C4-2B (cell line): ENCODE data around the gene EBP.

ENCODE experiments used
- H3K27ac ChIP-seq: fragments of 450-650 bp; 2 replicates; pipeline ENCODE4 v1.5.1; 2017
- CTCF ChIP-seq: fragments of 450-650 bp; conservative IDR thresholded peaks from 2 replicates; pipeline ENCODE4 v1.5.1; 2017; ENCODE audit warnings: mild to moderate bottlenecking
- ZFX ChIP-seq: fragments of 450-650 bp; IDR thresholded peaks from 2 replicates; pipeline ENCODE4 v1.6.1; 2017

The EBP gene

GRCh38 chrX:48509245-48509590, 12.4 kb upstream of the EBP start:
- H3K27ac ChIP-seq, result peak overlapping the region; percentile 67
- TF ChIP-seq CTCF (no peak), ZFX (no peak)

GRCh38 chrX:48509619-48510018, 12.0 kb upstream of the EBP start:
- H3K27ac ChIP-seq, result peak overlapping the region; percentile 67; the same call in 1 of the 2 replicates
- TF ChIP-seq CTCF (no peak), ZFX (no peak)

GRCh38 chrX:48511560-48511959, 10.0 kb upstream of the EBP start:
- no peak overlapping the region for H3K27ac ChIP-seq

GRCh38 chrX:48512371-48512935, 9.2 kb upstream of the EBP start:
- TF ChIP-seq CTCF, result no peak
- no peak for TF ChIP-seq ZFX
- no peak overlapping the region for H3K27ac ChIP-seq

More at GRCh38 chrX:48511560-48511959, 10.0 kb upstream of the EBP start:
- TF ChIP-seq ZFX, result no peak
- TF ChIP-seq CTCF, result peak; percentile 45

GRCh38 chrX:48513670-48514069, 7.9 kb upstream of the EBP start:
- TF ChIP-seq CTCF, result no peak
- TF ChIP-seq ZFX, result no peak
- H3K27ac ChIP-seq, result no peak overlapping the region

GRCh38 chrX:48514126-48514806, 7.3 kb upstream of the EBP start:
- H3K27ac ChIP-seq, result no peak overlapping the region
- TF ChIP-seq CTCF, result no peak
- TF ChIP-seq ZFX, result no peak

- TF ChIP-seq ZFX, result no peak
- no peak overlapping the region for H3K27ac ChIP-seq
Observed at GRCh38 chrX:48514868-48515460, 6.6 kb upstream of the EBP start.

- H3K27ac ChIP-seq, result no peak overlapping the region
- TF ChIP-seq CTCF (no peak), ZFX (no peak)
Observed at GRCh38 chrX:48515842-48516241, 5.8 kb upstream of the EBP start.
